Small intestine (tissue), 7 donors: ENCODE results near the gene FCRL1. TPM values are rescaled to one million over a fixed set of nuclear protein-coding genes. Genes with fewer than 3 reads are reported as not detected.

Source experiments
- DNase-seq, 2 donors: peaks; one replicate each; pipeline versions ENCODE4 v3.0.0 to v3.0.0-alpha.2; 2013
- FAIRE-seq: peaks from 2 replicates; lab custom pipeline; 2012; peaks lifted over from hg19 to GRCh38; lab: Jason Lieb, UNC
- H3K27ac ChIP-seq, 3 donors: one replicate each; pipeline ENCODE4 v1.5.1; 2013; ENCODE audit warnings: low read length in 2 of 3, mild to moderate bottlenecking in 2 of 3, control low read depth in 1 of 3, inconsistent platforms in 1 of 3, low read depth in 1 of 3, moderate library complexity in 1 of 3
- H3K27me3 ChIP-seq, 3 donors: one replicate each; pipeline ENCODE4 v1.6.1; 2013; ENCODE audit warnings: low read length in 3 of 3, inconsistent platforms in 1 of 3; ENCODE audit not compliant: control insufficient read depth in 3 of 3, insufficient read depth in 3 of 3
- H3K36me3 ChIP-seq, 3 donors: one replicate each; pipeline ENCODE4 v1.6.1; 2013; ENCODE audit warnings: low read length in 3 of 3, inconsistent platforms in 1 of 3, low read depth in 1 of 3, mild to moderate bottlenecking in 1 of 3, moderate library complexity in 1 of 3; ENCODE audit not compliant: control insufficient read depth in 3 of 3, insufficient read depth in 2 of 3
- H3K4me1 ChIP-seq, 3 donors: one replicate each; pipeline ENCODE4 v1.6.1; 2013; ENCODE audit warnings: low read length in 2 of 3, inconsistent platforms in 1 of 3, low read depth in 1 of 3, mild to moderate bottlenecking in 1 of 3, moderate library complexity in 1 of 3; ENCODE audit not compliant: control insufficient read depth in 3 of 3, insufficient read depth in 2 of 3
- H3K4me3 ChIP-seq, 3 donors: one replicate each; pipeline ENCODE4 v1.5.1; 2013; ENCODE audit warnings: low read length in 3 of 3, control low read depth in 1 of 3, inconsistent platforms in 1 of 3, low read depth in 1 of 3, mild to moderate bottlenecking in 1 of 3, moderate library complexity in 1 of 3
- H3K9me3 ChIP-seq, 2 donors: one replicate each; pipeline ENCODE4 v1.6.1; 2013; ENCODE audit warnings: low read depth in 1 of 2, low read length in 1 of 2; ENCODE audit not compliant: control insufficient read depth in 2 of 2, insufficient read depth in 1 of 2
- WGBS, 3 donors: extraction: QIAGEN DNeasy Blood & Tissue Kit; methylation state at CpG; one replicate each; pipeline ENCODE4 v1.1.7; 2013; 5-methylcytosine and 5-hydroxymethylcytosine counted together
- polyA plus RNA-seq, 4 donors: library from polyadenylated mRNA; stranded (reverse) in 3 of 4; unstranded in 1 of 4; fragments of 200-250 nt in 3 of 4; fragments of 120-200 nt in 1 of 4; gene quantifications; one replicate each; pipeline versions ENCODE4 v1.2.1 to v1.2.3, GENCODE V29; 2013
- donor health status: healthy with polysubstance abuse.
- donor health status: control.
- donor health status: control.
- donor health status: Bipolar disorder and iron deficiency.
- donor health status: healthy.

FCRL1 gene
- polyA plus RNA-seq, 4 donors = 0.24 to 1.00 TPM; not detected in 2

DNA sequence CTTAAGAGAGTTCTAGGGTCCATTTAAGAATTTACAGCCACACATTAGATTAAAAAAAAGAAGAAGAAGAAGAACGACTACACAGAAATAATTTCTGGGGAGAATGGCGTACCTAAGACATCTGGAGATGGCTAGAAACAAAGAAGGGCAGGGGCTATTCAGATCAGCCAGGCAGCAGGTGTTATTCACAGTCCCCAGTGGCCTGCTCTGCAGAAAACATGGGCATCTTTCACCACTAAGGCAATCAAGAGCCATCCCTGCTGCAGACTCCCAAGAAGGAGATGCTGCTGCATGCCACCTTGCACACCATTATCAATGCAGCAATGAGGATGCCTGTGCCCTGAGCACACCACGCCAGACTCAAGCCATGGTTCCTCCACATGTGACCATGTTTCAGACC lies 35.1 kb downstream of the FCRL1 start:
- H3K27ac ChIP-seq = no peak overlapping the region
- 77 to 89% (median 82%) methylated on average over 3 of the region's 3 CpGs for whole genome bisulfite sequencing, 3 donors
- no peak for FAIRE-seq

DNA sequence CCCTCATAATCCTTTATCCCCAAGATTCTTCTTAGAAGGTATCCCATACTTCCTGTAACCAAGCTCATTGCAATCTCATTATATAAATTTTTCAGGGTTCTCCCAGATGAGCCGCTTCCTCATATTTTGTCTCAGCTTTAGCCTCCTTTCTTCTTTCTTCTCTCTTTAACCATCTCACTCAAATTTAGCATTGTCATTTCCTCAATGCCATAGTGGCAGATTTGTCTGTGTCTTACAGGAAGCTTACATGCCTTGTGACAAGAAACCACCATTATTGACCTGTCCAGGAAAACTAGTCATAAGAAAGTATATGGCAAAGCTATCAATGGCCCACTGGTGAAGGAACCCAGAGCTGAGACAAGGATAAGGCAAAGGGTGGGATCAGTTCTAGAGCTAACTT lies 37.0 kb downstream of the FCRL1 start:
- 88 to 94% (median 90%) methylated on average over 1 of the region's 1 CpG for WGBS, 3 donors
- Histone ChIP-seq H3K27ac (no peak overlapping the region), H3K27me3 (no peaks in the 10 kb centered on the region), H3K36me3 (no peaks in the 10 kb centered on the region), H3K9me3 (no peaks in the 10 kb centered on the region), H3K4me3 (no peak overlapping the region), H3K4me1 (peaks cover 0 to 2% (median 0%) of the 10 kb centered on the region in 3 donors)
- no peak for FAIRE-seq
- DNase-seq = no peak

More for the DNA sequence above, 35.1 kb downstream of the FCRL1 start:
- H3K36me3 ChIP-seq = no peaks in the 10 kb centered on the region
- no peak overlapping the region for H3K4me3 ChIP-seq
- peaks cover 0 to 2% (median 0%) of the 10 kb centered on the region in 3 donors for H3K4me1 ChIP-seq
- H3K9me3 ChIP-seq = no peaks in the 10 kb centered on the region
- DNase-seq = no peak
- no peaks in the 10 kb centered on the region for H3K27me3 ChIP-seq

DNA sequence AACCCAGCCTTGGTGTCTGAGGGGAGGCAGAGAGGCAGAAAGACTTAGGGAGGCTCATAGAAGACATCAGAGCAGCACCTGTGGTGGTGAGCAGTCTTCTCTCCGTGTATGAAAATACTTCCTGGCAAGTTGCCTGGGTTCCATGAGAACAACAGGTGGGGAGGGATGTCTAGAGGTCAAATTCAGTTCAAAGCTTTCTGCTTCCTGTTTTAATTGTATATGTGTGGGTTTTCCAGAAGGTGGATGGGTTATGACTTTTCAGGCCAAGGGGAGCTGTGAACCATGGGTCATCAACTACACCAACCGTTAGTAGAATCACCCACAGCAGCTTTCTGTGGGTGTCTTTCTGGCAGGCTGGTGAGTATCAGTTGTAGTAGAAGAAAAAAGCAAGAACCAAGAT lies 38.9 kb downstream of the FCRL1 start:
- WGBS, 3 donors = 11 to 30% (median 15%) methylated on average over 2 of the region's 2 CpGs
- FAIRE-seq (no peak), DNase-seq (peak; percentile 2 to 44)
- Histone ChIP-seq H3K36me3 (no peaks in the 10 kb centered on the region), H3K4me1 (peaks cover 0 to 2% (median 0%) of the 10 kb centered on the region in 3 donors), H3K9me3 (no peaks in the 10 kb centered on the region), H3K27ac (no peak overlapping the region), H3K27me3 (no peaks in the 10 kb centered on the region), H3K4me3 (no peak overlapping the region)

DNA sequence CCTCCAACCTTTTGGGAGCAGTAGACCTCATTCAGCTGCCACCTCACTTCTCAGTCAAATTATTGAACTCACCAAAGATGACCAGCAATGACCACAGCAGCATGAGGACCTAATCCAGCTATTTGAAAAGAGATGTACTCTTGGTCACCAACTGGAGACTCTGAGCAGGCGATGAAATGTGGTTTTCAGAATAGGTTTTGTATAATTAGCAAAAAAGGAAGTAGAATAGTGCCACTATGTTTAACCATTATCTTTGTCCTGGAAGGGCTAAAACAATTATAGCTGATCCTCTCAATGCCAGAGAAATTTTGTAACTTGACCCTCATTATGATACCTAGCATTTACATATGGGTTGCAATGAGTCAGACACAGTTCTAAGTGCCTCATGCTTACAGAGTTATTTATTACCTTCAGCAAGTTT lies 42.9 kb downstream of the FCRL1 start, which contains the start of gene FCRL2:
TSS of gene FCRL2 (minus strand) at position 162 of the 421 bp plus-strand sequence. CDS start at position 103, 59 bp downstream.
- Histone ChIP-seq H3K4me3 (no peak within 1 kb of the TSS), H3K9me3 (no peaks in the 10 kb centered on the region), H3K27ac (no peak within 1 kb of the TSS), H3K36me3 (no peaks in the 10 kb centered on the region), H3K4me1 (peaks cover 0 to 12% (median 5%) of the 10 kb centered on the region in 3 donors), H3K27me3 (no peaks in the 10 kb centered on the region)
- 71 to 90% (median 88%) methylated on average over 1 of the region's 1 CpG for WGBS, 3 donors
- peak; percentile 20 to 53 for DNase-seq
- no peak for FAIRE-seq

DNA sequence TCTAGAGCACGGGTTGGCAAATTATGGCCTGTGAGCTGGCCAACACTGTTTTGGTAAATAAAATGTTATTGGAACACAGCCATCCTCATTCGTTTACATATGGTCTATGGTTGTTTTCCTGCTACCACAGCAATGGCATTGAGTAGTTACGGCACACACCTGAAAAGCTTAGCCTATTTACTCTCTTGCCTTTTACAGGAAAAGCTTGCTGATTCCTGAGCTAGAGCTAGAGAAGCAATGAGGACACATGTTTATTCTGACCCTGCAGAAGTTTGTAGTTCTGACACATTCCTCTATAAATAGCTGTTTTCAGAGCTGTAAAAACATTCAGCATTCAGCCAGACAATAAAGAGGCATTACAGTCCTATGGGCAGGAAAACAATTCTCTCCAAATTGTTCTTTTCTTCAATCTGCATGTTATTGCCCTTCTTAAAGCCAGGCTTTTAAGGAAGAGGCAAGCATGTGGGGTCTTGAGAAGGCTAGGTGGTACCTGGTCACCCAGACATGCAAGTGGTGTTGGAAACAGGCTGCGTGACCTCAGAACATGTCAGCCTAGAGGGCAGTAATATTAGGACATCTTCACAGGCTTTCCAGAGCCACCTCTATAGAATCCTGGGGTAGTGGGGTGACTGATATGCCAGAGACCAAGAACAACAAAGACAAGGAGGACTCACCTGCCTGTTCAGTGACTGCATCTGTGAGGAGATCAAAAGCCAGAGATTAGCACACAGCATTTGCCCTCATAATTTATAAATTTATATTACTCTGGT lies 44.6 kb downstream of the FCRL1 start:
- WGBS, 3 donors = 65 to 70% (median 66%) methylated on average over 4 of the region's 4 CpGs
- Histone ChIP-seq H3K36me3 (no peaks in the 10 kb centered on the region), H3K9me3 (no peaks in the 10 kb centered on the region), H3K27ac (no peak overlapping the region), H3K4me1 (peaks cover 0 to 12% (median 3%) of the 10 kb centered on the region in 3 donors), H3K4me3 (no peak overlapping the region), H3K27me3 (no peaks in the 10 kb centered on the region)
- no peak for FAIRE-seq
- peak in 1 of 2 donors; percentile 2 for DNase-seq

DNA sequence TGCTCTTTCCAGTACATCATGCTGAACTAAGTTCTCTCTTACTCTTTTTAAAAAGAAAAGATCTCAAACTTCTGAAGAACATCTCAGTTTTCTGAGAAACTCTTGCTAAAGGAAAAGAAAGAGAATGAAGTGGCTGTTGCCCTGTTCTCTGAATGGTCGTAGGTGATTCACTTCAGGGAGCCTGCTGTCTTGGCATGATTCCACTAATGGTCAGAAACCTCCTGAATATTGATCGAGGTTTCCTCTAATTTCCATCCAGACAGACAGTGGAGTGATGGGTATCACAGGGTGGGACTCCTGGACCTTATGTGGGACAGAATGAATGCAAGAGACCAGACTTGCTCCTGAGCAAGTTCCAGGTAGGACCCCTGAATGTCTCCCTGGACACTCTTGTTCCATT lies 45.5 kb downstream of the FCRL1 start:
- 7 to 57% (median 26%) methylated on average over 2 of the region's 2 CpGs for WGBS, 3 donors
- no peak for FAIRE-seq
- Histone ChIP-seq H3K4me1 (peaks cover 0 to 12% (median 3%) of the 10 kb centered on the region in 3 donors), H3K27ac (peak overlapping the region in 2 of 3 donors; percentile 26 to 59), H3K36me3 (no peaks in the 10 kb centered on the region), H3K9me3 (no peaks in the 10 kb centered on the region), H3K4me3 (no peak overlapping the region), H3K27me3 (no peaks in the 10 kb centered on the region)
- peak in 1 of 2 donors; percentile 26 for DNase-seq

DNA sequence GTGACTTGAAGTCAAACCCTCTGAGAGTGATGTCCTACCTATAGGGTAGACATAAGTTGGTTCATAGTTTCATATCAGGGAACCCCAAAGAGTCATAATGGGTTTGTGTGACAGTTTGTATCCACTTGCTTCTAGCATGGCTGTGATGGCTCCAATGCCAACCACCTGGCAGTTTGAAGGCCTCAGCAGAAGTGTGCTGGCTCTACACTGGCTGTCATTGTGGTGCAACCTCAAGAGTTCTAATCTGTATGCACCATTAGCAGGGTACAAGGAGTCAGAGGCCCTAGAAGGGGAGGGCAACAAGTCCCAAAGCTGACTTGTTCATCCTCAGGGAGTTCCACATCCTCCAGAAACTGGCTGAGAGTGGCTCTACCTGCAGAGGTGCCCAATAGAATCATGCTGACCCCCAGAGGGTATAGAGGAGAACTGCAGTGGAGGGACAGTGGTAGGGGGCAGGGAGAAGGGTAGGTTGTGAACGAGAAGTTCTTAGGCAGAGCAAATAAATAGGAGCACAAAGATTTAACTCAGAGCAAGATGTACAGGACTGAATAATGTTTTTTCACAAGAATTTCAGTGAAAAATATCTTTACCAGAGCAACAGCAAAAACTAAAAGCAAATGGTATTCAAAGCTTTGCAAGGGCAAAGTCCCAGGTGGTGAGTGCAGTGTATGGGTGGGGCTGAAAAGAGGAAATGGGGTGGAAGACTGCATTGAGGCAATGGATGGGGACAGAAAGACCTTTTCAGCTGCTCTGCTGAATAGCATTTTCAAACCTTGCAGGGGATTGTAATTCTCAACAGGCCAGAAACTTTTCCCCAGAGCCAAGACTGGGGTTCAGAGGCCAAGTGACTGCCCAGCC lies 46.2 kb downstream of the FCRL1 start:
- 4 to 20% (median 13%) methylated on average over 1 of the region's 1 CpG for WGBS, 3 donors
- DNase-seq (peak; percentile 67 to 75), FAIRE-seq (no peak)
- no peak overlapping the region for H3K4me3 ChIP-seq
- H3K27ac ChIP-seq = peak overlapping the region in 2 of 3 donors; percentile 26 to 59
- H3K9me3 ChIP-seq = no peaks in the 10 kb centered on the region
- H3K27me3 ChIP-seq = no peaks in the 10 kb centered on the region
- H3K4me1 ChIP-seq = peaks cover 0 to 12% (median 3%) of the 10 kb centered on the region in 3 donors
- H3K36me3 ChIP-seq = no peaks in the 10 kb centered on the region
